Loucy (cell line): ENCODE results near the gene SLC4A11.

Source experiments
- EZH2phosphoT487 ChIP-seq: fragments of 200-600 bp; IDR thresholded peaks from 2 replicates; pipeline ENCODE4 v1.6.1; 2018; ENCODE audit warnings: antibody characterized with exemption, mild to moderate bottlenecking, moderate library complexity, borderline replicate concordance
- TF ChIP-seq, protein P1 (sequence below): fragments of 200-600 bp; sonication (generic); conservative IDR thresholded peaks from 2 replicates; pipeline ENCODE4 v1.5.1; 2014; ENCODE audit warnings: mild to moderate bottlenecking, antibody characterized with exemption, low read length

DNA sequence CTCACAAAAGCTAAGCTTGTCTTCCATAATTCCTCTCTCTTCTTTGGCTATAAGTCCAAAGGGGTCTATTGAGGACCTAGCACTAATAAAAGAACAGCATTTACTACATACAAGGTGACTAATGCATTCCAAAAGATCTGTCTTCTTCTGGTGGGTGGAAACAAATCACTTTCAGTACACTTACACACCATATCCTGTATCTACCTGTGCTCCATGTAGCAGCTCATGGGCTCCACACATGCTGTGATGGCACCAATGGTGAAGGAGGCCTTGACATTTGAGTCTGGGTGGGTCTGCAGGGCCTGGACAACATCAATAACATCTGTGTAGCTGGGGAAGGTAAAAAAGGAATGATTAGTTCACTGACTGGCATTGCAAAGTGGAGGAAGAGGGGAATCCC is 42.4 kb upstream of the SLC4A11 start:
- TF ChIP-seq, protein P1, sequence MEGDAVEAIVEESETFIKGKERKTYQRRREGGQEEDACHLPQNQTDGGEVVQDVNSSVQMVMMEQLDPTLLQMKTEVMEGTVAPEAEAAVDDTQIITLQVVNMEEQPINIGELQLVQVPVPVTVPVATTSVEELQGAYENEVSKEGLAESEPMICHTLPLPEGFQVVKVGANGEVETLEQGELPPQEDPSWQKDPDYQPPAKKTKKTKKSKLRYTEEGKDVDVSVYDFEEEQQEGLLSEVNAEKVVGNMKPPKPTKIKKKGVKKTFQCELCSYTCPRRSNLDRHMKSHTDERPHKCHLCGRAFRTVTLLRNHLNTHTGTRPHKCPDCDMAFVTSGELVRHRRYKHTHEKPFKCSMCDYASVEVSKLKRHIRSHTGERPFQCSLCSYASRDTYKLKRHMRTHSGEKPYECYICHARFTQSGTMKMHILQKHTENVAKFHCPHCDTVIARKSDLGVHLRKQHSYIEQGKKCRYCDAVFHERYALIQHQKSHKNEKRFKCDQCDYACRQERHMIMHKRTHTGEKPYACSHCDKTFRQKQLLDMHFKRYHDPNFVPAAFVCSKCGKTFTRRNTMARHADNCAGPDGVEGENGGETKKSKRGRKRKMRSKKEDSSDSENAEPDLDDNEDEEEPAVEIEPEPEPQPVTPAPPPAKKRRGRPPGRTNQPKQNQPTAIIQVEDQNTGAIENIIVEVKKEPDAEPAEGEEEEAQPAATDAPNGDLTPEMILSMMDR = no peak
- TF ChIP-seq EZH2phosphoT487 = no peak
